Measurements from ENCODE around the gene NRCAM.

- TF ChIP-seq CTCF (IDR thresholded peaks at IDR 0.05; ENCODE audit: insufficient read depth, low read depth, low read length) (no peak), EZH2 (IDR thresholded peaks at IDR 0.05; ENCODE audit: insufficient read depth, low read length) (no peak)
Measured at GRCh38 chr7:108421720-108422331, 34.4 kb downstream of the NRCAM start.
